ENCODE data around the gene DHX15. TPM values are rescaled to one million over a fixed set of nuclear protein-coding genes. Genes with fewer than 3 reads are reported as not detected.
"Not testable (repeated sequence)": the region's sequence is repeated elsewhere in the genome, so short reads cannot be mapped to it uniquely, and the experiment has no call there.

DHX15 gene
- polyA plus RNA-seq, 1 donor: 112 TPM

GRCh38 chr4:24544208-24544988 is 40.0 kb downstream of the DHX15 start:
- DNase-seq: no peak

- DNase-seq: no peak
These were observed 47.3 kb downstream of the DHX15 start for GRCh38 chr4:24537025-24537424.

GRCh38 chr4:24535399-24535798 is 49.0 kb downstream of the DHX15 start:
- DNase-seq: no peak

- DNase-seq: no peak
These were observed 51.0 kb downstream of the DHX15 start for GRCh38 chr4:24533364-24533763.

- DNase-seq: no peak
These were observed 54.8 kb downstream of the DHX15 start for GRCh38 chr4:24529555-24529954.

- DNase-seq: no peak
These were observed 57.0 kb downstream of the DHX15 start for GRCh38 chr4:24527371-24527770.

- no peak for DNase-seq
These were observed 62.8 kb downstream of the DHX15 start for GRCh38 chr4:24521544-24521943.

GRCh38 chr4:24519649-24520048 is 64.7 kb downstream of the DHX15 start:
- DNase-seq: peak; percentile 4

- no peak for DNase-seq
These were observed 66.7 kb downstream of the DHX15 start for GRCh38 chr4:24517676-24518075.

- DNase-seq: no peak
These were observed 67.4 kb downstream of the DHX15 start for GRCh38 chr4:24516926-24517325.

GRCh38 chr4:24515698-24516097 is 68.7 kb downstream of the DHX15 start:
- DNase-seq: no peak

- no peak for DNase-seq
These were observed 69.5 kb downstream of the DHX15 start for GRCh38 chr4:24514808-24515207.

GRCh38 chr4:24513718-24514117 is 70.6 kb downstream of the DHX15 start:
- DNase-seq: no peak

GRCh38 chr4:24511371-24512063 is 72.8 kb downstream of the DHX15 start:
- no peak for DNase-seq

GRCh38 chr4:24510091-24510490 is 74.3 kb downstream of the DHX15 start:
- no peak for DNase-seq

GRCh38 chr4:24508541-24508940 is 75.8 kb downstream of the DHX15 start:
- no peak for DNase-seq

GRCh38 chr4:24507439-24507838 is 76.9 kb downstream of the DHX15 start:
- no peak for DNase-seq

GRCh38 chr4:24503090-24503489 is 81.3 kb downstream of the DHX15 start:
- not testable (repeated sequence) for DNase-seq

GRCh38 chr4:24497221-24497620 is 87.1 kb downstream of the DHX15 start:
- no peak for DNase-seq

GRCh38 chr4:24496597-24496996 is 87.8 kb downstream of the DHX15 start:
- DNase-seq: no peak

GRCh38 chr4:24495388-24495787 is 89.0 kb downstream of the DHX15 start:
- DNase-seq: no peak

GRCh38 chr4:24489870-24490269 is 94.5 kb downstream of the DHX15 start:
- peak; percentile 84 for DNase-seq

GRCh38 chr4:24488399-24489164 is 95.8 kb downstream of the DHX15 start:
- DNase-seq: peak; percentile 34

Data from hindlimb muscle (tissue), 1 donor.